IMR-90 (cell line): ENCODE results near the gene CSNK2A1. TPM values are rescaled to one million over a fixed set of nuclear protein-coding genes. Genes with fewer than 3 reads are reported as not detected.

Experiments
- ATAC-seq: fragments of 200-7000 bp; cut with Tn5 transposase; 2 replicates; pipeline ENCODE4 v1.9.1; 2020; ENCODE audit warnings: low read depth, mild to moderate bottlenecking, moderate library complexity
- BruUV-seq: library from RNA; stranded (reverse); fragments of 400-500 nt; replicated peaks from 2 replicates; lab custom pipeline; 2021; lab: Mats Ljungman, UMichigan
- CTCF ChIA-PET: fragments of 300-600 bp; formaldehyde crosslinking; extraction: SDS; loops from one replicate; lab custom pipeline; 2021; ENCODE audit warnings: antibody characterized with exemption; lab: Yijun Ruan, JAX
- POLR2A ChIA-PET: fragments of 300-600 bp; sonication (Branson Sonifier 250); formaldehyde crosslinking; loops from one replicate; lab custom pipeline; 2022; ENCODE audit warnings: antibody characterized with exemption; ENCODE audit not compliant: unreplicated experiment; lab: Charles Lee
- DNase-seq: peaks from one replicate; pipeline ENCODE4 v3.0.0; 2013
- H2AFZ ChIP-seq: replicated peaks from 2 replicates; pipeline ENCODE3; 2013; ENCODE audit warnings: low read length, mild to moderate bottlenecking; ENCODE audit not compliant: poor library complexity
- H2AK5ac ChIP-seq: 2 replicates; pipeline ENCODE4 v1.6.1; 2013; ENCODE audit warnings: low read depth, low read length, inconsistent platforms
- H2AK9ac ChIP-seq: replicated peaks from 2 replicates; pipeline ENCODE3; 2013; ENCODE audit warnings: mild to moderate bottlenecking, low read depth, low read length, moderate library complexity; ENCODE audit not compliant: poor library complexity
- H2BK120ac ChIP-seq: 2 replicates; pipeline ENCODE4 v1.6.1; 2013; ENCODE audit warnings: low read depth, low read length, inconsistent platforms
- H2BK15ac ChIP-seq: 3 replicates; pipeline ENCODE4 v1.6.1; 2013; ENCODE audit warnings: low read depth, low read length, inconsistent platforms
- H2BK20ac ChIP-seq: 2 replicates; pipeline ENCODE4 v1.6.1; 2013; ENCODE audit warnings: low read depth, mild to moderate bottlenecking, inconsistent platforms, low read length, moderate library complexity
- H2BK5ac ChIP-seq: 2 replicates; pipeline ENCODE4 v1.6.1; 2013; ENCODE audit warnings: mild to moderate bottlenecking, low read depth, low read length, inconsistent platforms; ENCODE audit not compliant: poor library complexity, severe bottlenecking
- H3K14ac ChIP-seq: replicated peaks from 2 replicates; pipeline ENCODE4 v1.6.1; 2013; ENCODE audit warnings: low read depth, low read length, inconsistent platforms
- H3K18ac ChIP-seq: 2 replicates; pipeline ENCODE4 v1.6.1; 2013; ENCODE audit warnings: low read depth, low read length, control low read depth
- H3K23ac ChIP-seq: 2 replicates; pipeline ENCODE4 v1.6.1; 2013; ENCODE audit warnings: low read depth, low read length, inconsistent platforms
- H3K27ac ChIP-seq: 2 replicates; pipeline ENCODE4 v1.5.1; 2013; ENCODE audit warnings: mild to moderate bottlenecking, control low read depth, low read length; ENCODE audit not compliant: insufficient read depth
- H3K27me3 ChIP-seq: 2 replicates; pipeline ENCODE4 v1.6.1; 2013; ENCODE audit warnings: low read length; ENCODE audit not compliant: control insufficient read depth, insufficient read depth
- H3K36me3 ChIP-seq: 2 replicates; pipeline ENCODE4 v1.6.1; 2013; ENCODE audit warnings: low read length, mixed read lengths; ENCODE audit not compliant: control insufficient read depth, insufficient read depth
- H3K4ac ChIP-seq: 2 replicates; pipeline ENCODE4 v1.6.1; 2013; ENCODE audit warnings: low read depth, low read length, inconsistent platforms
- H3K4me1 ChIP-seq: 2 replicates; pipeline ENCODE4 v1.6.1; 2013; ENCODE audit warnings: low read length, mixed read lengths; ENCODE audit not compliant: control insufficient read depth, insufficient read depth
- H3K4me2 ChIP-seq: 2 replicates; pipeline ENCODE4 v1.6.1; 2013; ENCODE audit warnings: low read depth, mild to moderate bottlenecking, control low read depth, low read length, moderate library complexity
- H3K4me3 ChIP-seq: 2 replicates; pipeline ENCODE4 v1.5.1; 2013; ENCODE audit warnings: low read depth, mild to moderate bottlenecking, control low read depth, low read length, moderate library complexity; ENCODE audit not compliant: insufficient read depth
- H3K56ac ChIP-seq: 2 replicates; pipeline ENCODE4 v1.6.1; 2013; ENCODE audit warnings: low read length, inconsistent platforms; ENCODE audit not compliant: insufficient read depth; ENCODE audit errors: extremely low read depth
- H3K79me1 ChIP-seq, 2 experiments: 2 replicates each; pipeline ENCODE4 v1.6.1; 2013; ENCODE audit warnings: low read length in 2 of 2, inconsistent platforms in 1 of 2, low read depth in 1 of 2
- H3K9ac ChIP-seq: 2 replicates; pipeline ENCODE4 v1.6.1; 2013; ENCODE audit warnings: low read depth, low read length, control low read depth
- H3K9me1 ChIP-seq: 2 replicates; pipeline ENCODE4 v1.6.1; 2013; ENCODE audit warnings: low read length, inconsistent platforms; ENCODE audit not compliant: insufficient read depth
- H3K9me3 ChIP-seq: 2 replicates; pipeline ENCODE4 v1.6.1; 2013; ENCODE audit warnings: low read length; ENCODE audit not compliant: control insufficient read depth, insufficient read depth
- H4K20me1 ChIP-seq: 2 replicates; pipeline ENCODE4 v1.6.1; 2013; ENCODE audit warnings: low read length, inconsistent platforms; ENCODE audit not compliant: insufficient read depth
- H4K5ac ChIP-seq: 2 replicates; pipeline ENCODE4 v1.6.1; 2013; ENCODE audit warnings: mild to moderate bottlenecking, low read depth, low read length, control low read depth
- H4K8ac ChIP-seq, 2 experiments: 2 replicates each; pipeline ENCODE4 v1.6.1; 2013; ENCODE audit warnings: low read depth in 2 of 2, low read length in 2 of 2, control low read depth in 1 of 2, inconsistent platforms in 1 of 2
- H4K91ac ChIP-seq: 2 replicates; pipeline ENCODE4 v1.6.1; 2013; ENCODE audit warnings: low read depth, low read length, inconsistent platforms; ENCODE audit not compliant: insufficient read depth
- BHLHE40 ChIP-seq: fragments of 150-350 bp; IDR thresholded peaks from 2 replicates; pipeline ENCODE4 v1.6.1; 2016; ENCODE audit warnings: mild to moderate bottlenecking, low read depth, low read length
- MAFK ChIP-seq: IDR thresholded peaks from 2 replicates; pipeline ENCODE4 v1.6.1; 2012; ENCODE audit warnings: low read depth, low read length, improper control_type of control experiment
- MXI1 ChIP-seq: IDR thresholded peaks from 2 replicates; pipeline ENCODE4 v1.6.1; 2012; ENCODE audit warnings: low read depth, mild to moderate bottlenecking, low read length, moderate library complexity, borderline replicate concordance
- NFE2L2 ChIP-seq: fragments of 150-350 bp; IDR thresholded peaks from 2 replicates; pipeline ENCODE4 v1.6.1; 2016; ENCODE audit warnings: low read depth, mild to moderate bottlenecking, low read length
- RCOR1 ChIP-seq: IDR thresholded peaks from 2 replicates; pipeline ENCODE4 v1.6.1; 2012; ENCODE audit warnings: mild to moderate bottlenecking, low read length, improper control_type of control experiment; ENCODE audit not compliant: insufficient replicate concordance
- SMC3 ChIP-seq: fragments of 150-350 bp; IDR thresholded peaks from 2 replicates; pipeline ENCODE4 v1.6.1; 2016; ENCODE audit warnings: low read depth, mild to moderate bottlenecking, antibody characterized with exemption, low read length, moderate library complexity
- USF2 ChIP-seq: fragments of 150-350 bp; IDR thresholded peaks from 2 replicates; pipeline ENCODE4 v1.6.1; 2017; ENCODE audit warnings: mild to moderate bottlenecking, antibody characterized with exemption, low read length, low read depth
- WGBS, 2 experiments: methylation state at CpG; one replicate each; pipeline versions ENCODE4 v1.1.5 to v1.1.7; 2013; ENCODE audit warnings: missing lambda C conversion rate in 2 of 2; ENCODE audit not compliant: insufficient read length in 1 of 2; ENCODE audit errors: extremely low coverage in 2 of 2; 5-methylcytosine and 5-hydroxymethylcytosine counted together
- dilution Hi-C: fragments of 300-500 bp; cut with HindIII; formaldehyde crosslinking; loops from one replicate; pipeline ENCODE4 v1.14.3; 2018; ENCODE audit warnings: low sequenced_read_pairs; ENCODE audit not compliant: unreplicated experiment
- in situ Hi-C: fragments of 300-500 bp; cut with MboI; formaldehyde crosslinking; loops from 3 replicates; pipeline ENCODE4 v1.14.3; 2019; ENCODE audit warnings: low sequenced_read_pairs, inconsistent platforms, mixed read lengths
- intact Hi-C: fragments of 100-400 bp; cut with micrococcal nuclease; formaldehyde crosslinking; loops from 2 replicates; pipeline ENCODE4 v1.10.0; 2022
- polyA plus RNA-seq, 3 experiments: library from polyadenylated mRNA; depleted of rRNA; stranded (reverse); fragments of >200 nt; gene quantifications; 2 replicates each; pipeline ENCODE4 v1.2.3, GENCODE V29; 2012; ENCODE audit warnings: low replicate concordance in 1 of 3
- total RNA-seq: library from RNA; depleted of rRNA; stranded (reverse); fragments of >200 nt; gene quantifications from 2 replicates; pipeline ENCODE4 v1.2.3, GENCODE V29; 2012
- TF ChIP-seq, protein P1 (sequence below): conservative IDR thresholded peaks from 2 replicates; pipeline ENCODE4 v1.5.1; 2012; ENCODE audit warnings: mild to moderate bottlenecking, low read depth, low read length, improper control_type of control experiment

The CSNK2A1 gene
- total and polyA plus RNA-seq, 2 of the 4 experiments (the other 2 are of a cell fraction): 86.3 to 151 TPM

- no peaks in the 10 kb centered on the region for H3K27me3 ChIP-seq
- no peak overlapping the region for H3K56ac ChIP-seq
- no peak overlapping the region for H2BK5ac ChIP-seq
- H4K20me1 ChIP-seq: peaks cover 89% of the 10 kb centered on the region
- H2BK15ac ChIP-seq: no peak overlapping the region
- ChIA-PET CTCF (interaction anchor here (0.6 to 1.0 kb wide), 3 partner anchors 18 to 311 kb away, joined by 3 to 6 read pairs (median 5); no protein-coding TSS in a partner anchor), POLR2A (no interaction called here)
- H4K91ac ChIP-seq: no peak overlapping the region
- no peak overlapping the region for H3K4ac ChIP-seq
- no peak overlapping the region for H3K4me2 ChIP-seq
- intact Hi-C loops (no loop called here), dilution Hi-C loops (no loop called here), in situ Hi-C loops (no loop called here)
- WGBS, 2 experiments: 100% methylated on average over 2 of the region's 6 CpGs; no CpG with 5 or more reads in 1 of the 2 experiments
- H3K9ac ChIP-seq: no peak overlapping the region
- no peak overlapping the region for H3K14ac ChIP-seq
- no peak overlapping the region for H4K8ac ChIP-seq
- H3K79me1 ChIP-seq: peaks cover 6 to 66% of the 10 kb centered on the region in 2 experiments; a peak in 3 of 4 replicates
- H3K23ac ChIP-seq: no peak overlapping the region
- ATAC-seq (no peak), DNase-seq (no peak)
- no peak overlapping the region for H2AK9ac ChIP-seq
- no peak overlapping the region for H3K18ac ChIP-seq
- no peak overlapping the region for H2AK5ac ChIP-seq
- H4K5ac ChIP-seq: no peak overlapping the region
- no peak overlapping the region for H3K27ac ChIP-seq
- TF ChIP-seq BHLHE40: no peak
- no peak for TF ChIP-seq MAFK
- no peak for TF ChIP-seq NFE2L2
- TF ChIP-seq, protein P1, sequence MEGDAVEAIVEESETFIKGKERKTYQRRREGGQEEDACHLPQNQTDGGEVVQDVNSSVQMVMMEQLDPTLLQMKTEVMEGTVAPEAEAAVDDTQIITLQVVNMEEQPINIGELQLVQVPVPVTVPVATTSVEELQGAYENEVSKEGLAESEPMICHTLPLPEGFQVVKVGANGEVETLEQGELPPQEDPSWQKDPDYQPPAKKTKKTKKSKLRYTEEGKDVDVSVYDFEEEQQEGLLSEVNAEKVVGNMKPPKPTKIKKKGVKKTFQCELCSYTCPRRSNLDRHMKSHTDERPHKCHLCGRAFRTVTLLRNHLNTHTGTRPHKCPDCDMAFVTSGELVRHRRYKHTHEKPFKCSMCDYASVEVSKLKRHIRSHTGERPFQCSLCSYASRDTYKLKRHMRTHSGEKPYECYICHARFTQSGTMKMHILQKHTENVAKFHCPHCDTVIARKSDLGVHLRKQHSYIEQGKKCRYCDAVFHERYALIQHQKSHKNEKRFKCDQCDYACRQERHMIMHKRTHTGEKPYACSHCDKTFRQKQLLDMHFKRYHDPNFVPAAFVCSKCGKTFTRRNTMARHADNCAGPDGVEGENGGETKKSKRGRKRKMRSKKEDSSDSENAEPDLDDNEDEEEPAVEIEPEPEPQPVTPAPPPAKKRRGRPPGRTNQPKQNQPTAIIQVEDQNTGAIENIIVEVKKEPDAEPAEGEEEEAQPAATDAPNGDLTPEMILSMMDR: no peak
- no peak for TF ChIP-seq SMC3
- no peak for TF ChIP-seq MXI1
- no peak for TF ChIP-seq RCOR1
- no peak for TF ChIP-seq USF2
- H3K4me3 ChIP-seq: no peak overlapping the region
- no peak overlapping the region for H2BK20ac ChIP-seq
- no TSS peak for BruUV-seq
- H3K36me3 ChIP-seq: peaks cover 6% of the 10 kb centered on the region
- no peaks in the 10 kb centered on the region; the same call in 1 of the 2 replicates for H3K9me1 ChIP-seq
- peaks cover 9% of the 10 kb centered on the region for H3K9me3 ChIP-seq
- H3K4me1 ChIP-seq: peaks cover 3% of the 10 kb centered on the region
- H2AFZ ChIP-seq: no peak overlapping the region
- no peak overlapping the region for H2BK120ac ChIP-seq
Observed at GRCh38 chr20:537983-538382, 5.6 kb downstream of the CSNK2A1 start.
